B cell (primary cell): ENCODE measurements around the gene CEP95.
"Not testable (repeated sequence)": the region's sequence is repeated elsewhere in the genome, so short reads cannot be mapped to it uniquely, and the experiment has no call there.

Experiments
- CTCF ChIP-seq: fragments of 200-600 bp; IDR thresholded peaks from one replicate; pipeline ENCODE4 v1.8.0; 2022; ENCODE audit warnings: antibody characterized with exemption, mild to moderate bottlenecking
- EZH2 ChIP-seq: IDR thresholded peaks from 2 replicates; pipeline ENCODE4 v1.6.1; 2012; ENCODE audit warnings: borderline replicate concordance, low read depth, mild to moderate bottlenecking, moderate library complexity, low read length; ENCODE audit not compliant: insufficient read depth, poor library complexity, severe bottlenecking

GRCh38 chr17:64577025-64577424 lies 70.2 kb downstream of the CEP95 start:
- not testable (repeated sequence) for TF ChIP-seq CTCF, EZH2
